Fibroblast of peridontal ligament (primary cell): ENCODE results near the gene KCNMB4.
"Not testable (repeated sequence)": the region's sequence is repeated elsewhere in the genome, so short reads cannot be mapped to it uniquely, and the experiment has no call there.

Experiments used
- DNase-seq: peaks from one replicate; pipeline ENCODE4 v3.0.0-alpha.2; 2010; ENCODE audit errors: extremely low read depth

The KCNMB4 gene

GRCh38 chr12:70372881-70373280, 6.8 kb downstream of the KCNMB4 start:
- no peak for DNase-seq

- no peak for DNase-seq
Observed at GRCh38 chr12:70379846-70380245, 13.8 kb downstream of the KCNMB4 start.

GRCh38 chr12:70383484-70383883, 17.4 kb downstream of the KCNMB4 start:
- DNase-seq, result no peak

- DNase-seq, result no peak
Observed at GRCh38 chr12:70383886-70384285, 17.8 kb downstream of the KCNMB4 start.

GRCh38 chr12:70386771-70387170, 20.7 kb downstream of the KCNMB4 start:
- no peak for DNase-seq

- no peak for DNase-seq
Observed at GRCh38 chr12:70389678-70390077, 23.6 kb downstream of the KCNMB4 start.

- DNase-seq, result not testable (repeated sequence)
Observed at GRCh38 chr12:70392631-70393030, 26.5 kb downstream of the KCNMB4 start.

- DNase-seq, result no peak
Observed at GRCh38 chr12:70393787-70394499, 27.9 kb downstream of the KCNMB4 start.

- DNase-seq, result no peak
Observed at GRCh38 chr12:70398002-70398401, 31.9 kb downstream of the KCNMB4 start.

- DNase-seq, result no peak
Observed at GRCh38 chr12:70398862-70399261, 32.8 kb downstream of the KCNMB4 start.

GRCh38 chr12:70399311-70399710, 33.2 kb downstream of the KCNMB4 start:
- DNase-seq, result no peak

- DNase-seq, result no peak
Observed at GRCh38 chr12:70400124-70400523, 34.0 kb downstream of the KCNMB4 start.

- no peak for DNase-seq
Observed at GRCh38 chr12:70402597-70402996, 36.5 kb downstream of the KCNMB4 start.

GRCh38 chr12:70403826-70404225, 37.7 kb downstream of the KCNMB4 start:
- no peak for DNase-seq

GRCh38 chr12:70408004-70408790, 42.1 kb downstream of the KCNMB4 start:
- no peak for DNase-seq

- no peak for DNase-seq
Observed at GRCh38 chr12:70415987-70416386, 49.9 kb downstream of the KCNMB4 start.

GRCh38 chr12:70417121-70417520, 51.0 kb downstream of the KCNMB4 start:
- DNase-seq, result no peak

- no peak for DNase-seq
Observed at GRCh38 chr12:70418101-70418500, 52.0 kb downstream of the KCNMB4 start.

GRCh38 chr12:70422631-70423030, 56.5 kb downstream of the KCNMB4 start:
- no peak for DNase-seq

GRCh38 chr12:70426620-70427019, 60.5 kb downstream of the KCNMB4 start:
- DNase-seq, result no peak

- DNase-seq, result no peak
Observed at GRCh38 chr12:70427611-70428010, 61.5 kb downstream of the KCNMB4 start.

- no peak for DNase-seq
Observed at GRCh38 chr12:70430400-70430799, 64.3 kb downstream of the KCNMB4 start.

- DNase-seq, result no peak
Observed at GRCh38 chr12:70436836-70437235, 70.7 kb downstream of the KCNMB4 start.
